ENCODE measurements around the gene ZNF697.

The ZNF697 gene

GRCh38 chr1:119660253-119661083 lies 12.4 kb upstream of the ZNF697 start:
- H3K36me3 ChIP-seq (ENCODE audit: control insufficient read depth, insufficient read depth, low read length, severe bottlenecking) = no peaks in the 10 kb centered on the region
- H3K27me3 ChIP-seq (replicated peaks; ENCODE audit: control insufficient read depth, insufficient read depth, low read length) = no peaks in the 10 kb centered on the region
- H3K9ac ChIP-seq (ENCODE audit: low read length) = no peak overlapping the region
- no peak overlapping the region for H3K4me3 ChIP-seq (ENCODE audit: low read length)
- no peaks in the 10 kb centered on the region for H3K9me3 ChIP-seq (ENCODE audit: control insufficient read depth, low read length)
- no peak for DNase-seq (ENCODE audit: low read depth)
- H3K4me1 ChIP-seq (ENCODE audit: control insufficient read depth, insufficient read depth, low read length) = peaks cover 3% of the 10 kb centered on the region

GRCh38 chr1:119659628-119660027 lies 11.6 kb upstream of the ZNF697 start:
- no peak overlapping the region for H3K9ac ChIP-seq (ENCODE audit: low read length)
- no peaks in the 10 kb centered on the region for H3K9me3 ChIP-seq (ENCODE audit: control insufficient read depth, low read length)
- peaks cover 11% of the 10 kb centered on the region for H3K4me1 ChIP-seq (ENCODE audit: control insufficient read depth, insufficient read depth, low read length)
- H3K4me3 ChIP-seq (ENCODE audit: low read length) = no peak overlapping the region
- peak; percentile 31 for DNase-seq (ENCODE audit: low read depth)
- no peaks in the 10 kb centered on the region for H3K36me3 ChIP-seq (ENCODE audit: control insufficient read depth, insufficient read depth, low read length, severe bottlenecking)
- no peaks in the 10 kb centered on the region for H3K27me3 ChIP-seq (replicated peaks; ENCODE audit: control insufficient read depth, insufficient read depth, low read length)

GRCh38 chr1:119656410-119656955 lies 8.4 kb upstream of the ZNF697 start:
- Histone ChIP-seq H3K4me3 (ENCODE audit: low read length) (no peak overlapping the region), H3K4me1 (ENCODE audit: control insufficient read depth, insufficient read depth, low read length) (peaks cover 35% of the 10 kb centered on the region), H3K27me3 (replicated peaks; ENCODE audit: control insufficient read depth, insufficient read depth, low read length) (no peaks in the 10 kb centered on the region), H3K36me3 (ENCODE audit: control insufficient read depth, insufficient read depth, low read length, severe bottlenecking) (no peaks in the 10 kb centered on the region), H3K9me3 (ENCODE audit: control insufficient read depth, low read length) (no peaks in the 10 kb centered on the region), H3K9ac (ENCODE audit: low read length) (no peak overlapping the region)
- no peak for DNase-seq (ENCODE audit: low read depth)

GRCh38 chr1:119655154-119655553 lies 7.1 kb upstream of the ZNF697 start:
- Histone ChIP-seq H3K4me1 (ENCODE audit: control insufficient read depth, insufficient read depth, low read length) (peaks cover 35% of the 10 kb centered on the region), H3K36me3 (ENCODE audit: control insufficient read depth, insufficient read depth, low read length, severe bottlenecking) (no peaks in the 10 kb centered on the region), H3K9me3 (ENCODE audit: control insufficient read depth, low read length) (no peaks in the 10 kb centered on the region), H3K27me3 (replicated peaks; ENCODE audit: control insufficient read depth, insufficient read depth, low read length) (no peaks in the 10 kb centered on the region), H3K4me3 (ENCODE audit: low read length) (no peak overlapping the region), H3K9ac (ENCODE audit: low read length) (peak overlapping the region; percentile 22)
- peak; percentile 15 for DNase-seq (ENCODE audit: low read depth)

- Histone ChIP-seq H3K4me1 (ENCODE audit: control insufficient read depth, insufficient read depth, low read length) (peaks cover 38% of the 10 kb centered on the region), H3K36me3 (ENCODE audit: control insufficient read depth, insufficient read depth, low read length, severe bottlenecking) (no peaks in the 10 kb centered on the region), H3K27me3 (replicated peaks; ENCODE audit: control insufficient read depth, insufficient read depth, low read length) (no peaks in the 10 kb centered on the region), H3K9me3 (ENCODE audit: control insufficient read depth, low read length) (no peaks in the 10 kb centered on the region), H3K9ac (ENCODE audit: low read length) (peak overlapping the region; percentile 28), H3K4me3 (ENCODE audit: low read length) (peak overlapping the region; percentile 20)
- DNase-seq (ENCODE audit: low read depth) = peak; percentile 68
These were observed 5.7 kb upstream of the ZNF697 start for GRCh38 chr1:119653839-119654170.

- no peak for DNase-seq (ENCODE audit: low read depth)
- H3K9ac ChIP-seq (ENCODE audit: low read length) = peak overlapping the region; percentile 28
- no peaks in the 10 kb centered on the region for H3K9me3 ChIP-seq (ENCODE audit: control insufficient read depth, low read length)
- H3K4me3 ChIP-seq (ENCODE audit: low read length) = peak overlapping the region; percentile 20
- H3K36me3 ChIP-seq (ENCODE audit: control insufficient read depth, insufficient read depth, low read length, severe bottlenecking) = no peaks in the 10 kb centered on the region
- no peaks in the 10 kb centered on the region for H3K27me3 ChIP-seq (replicated peaks; ENCODE audit: control insufficient read depth, insufficient read depth, low read length)
- H3K4me1 ChIP-seq (ENCODE audit: control insufficient read depth, insufficient read depth, low read length) = peaks cover 41% of the 10 kb centered on the region
These were observed 5.2 kb upstream of the ZNF697 start for GRCh38 chr1:119653135-119653838.

- DNase-seq (ENCODE audit: low read depth) = no peak
- Histone ChIP-seq H3K4me1 (ENCODE audit: control insufficient read depth, insufficient read depth, low read length) (peaks cover 41% of the 10 kb centered on the region), H3K9ac (ENCODE audit: low read length) (no peak overlapping the region), H3K27me3 (replicated peaks; ENCODE audit: control insufficient read depth, insufficient read depth, low read length) (no peaks in the 10 kb centered on the region), H3K36me3 (ENCODE audit: control insufficient read depth, insufficient read depth, low read length, severe bottlenecking) (no peaks in the 10 kb centered on the region), H3K9me3 (ENCODE audit: control insufficient read depth, low read length) (no peaks in the 10 kb centered on the region), H3K4me3 (ENCODE audit: low read length) (no peak overlapping the region)
These were observed 4.5 kb upstream of the ZNF697 start for GRCh38 chr1:119652587-119652986.

GRCh38 chr1:119651641-119652040 lies 3.6 kb upstream of the ZNF697 start:
- Histone ChIP-seq H3K4me1 (ENCODE audit: control insufficient read depth, insufficient read depth, low read length) (peaks cover 43% of the 10 kb centered on the region), H3K36me3 (ENCODE audit: control insufficient read depth, insufficient read depth, low read length, severe bottlenecking) (no peaks in the 10 kb centered on the region), H3K4me3 (ENCODE audit: low read length) (no peak overlapping the region), H3K9ac (ENCODE audit: low read length) (no peak overlapping the region), H3K9me3 (ENCODE audit: control insufficient read depth, low read length) (no peaks in the 10 kb centered on the region), H3K27me3 (replicated peaks; ENCODE audit: control insufficient read depth, insufficient read depth, low read length) (no peaks in the 10 kb centered on the region)
- DNase-seq (ENCODE audit: low read depth) = no peak

GRCh38 chr1:119651133-119651532 lies 3.1 kb upstream of the ZNF697 start:
- H3K36me3 ChIP-seq (ENCODE audit: control insufficient read depth, insufficient read depth, low read length, severe bottlenecking) = no peaks in the 10 kb centered on the region
- no peak overlapping the region for H3K4me3 ChIP-seq (ENCODE audit: low read length)
- H3K9ac ChIP-seq (ENCODE audit: low read length) = no peak overlapping the region
- no peak for DNase-seq (ENCODE audit: low read depth)
- H3K9me3 ChIP-seq (ENCODE audit: control insufficient read depth, low read length) = no peaks in the 10 kb centered on the region
- H3K27me3 ChIP-seq (replicated peaks; ENCODE audit: control insufficient read depth, insufficient read depth, low read length) = no peaks in the 10 kb centered on the region
- peaks cover 48% of the 10 kb centered on the region for H3K4me1 ChIP-seq (ENCODE audit: control insufficient read depth, insufficient read depth, low read length)

GRCh38 chr1:119648620-119649004 lies 546 bp upstream of the ZNF697 start:
- no peaks in the 10 kb centered on the region for H3K36me3 ChIP-seq (ENCODE audit: control insufficient read depth, insufficient read depth, low read length, severe bottlenecking)
- no peaks in the 10 kb centered on the region for H3K27me3 ChIP-seq (replicated peaks; ENCODE audit: control insufficient read depth, insufficient read depth, low read length)
- DNase-seq (ENCODE audit: low read depth) = no peak

GRCh38 chr1:119647228-119647733 lies 785 bp downstream of the ZNF697 start:
- Histone ChIP-seq H3K9me3 (ENCODE audit: control insufficient read depth, low read length) (no peaks in the 10 kb centered on the region), H3K36me3 (ENCODE audit: control insufficient read depth, insufficient read depth, low read length, severe bottlenecking) (no peaks in the 10 kb centered on the region), H3K4me3 (ENCODE audit: low read length) (peak overlapping the region; percentile 99), H3K27me3 (replicated peaks; ENCODE audit: control insufficient read depth, insufficient read depth, low read length) (no peaks in the 10 kb centered on the region), H3K4me1 (ENCODE audit: control insufficient read depth, insufficient read depth, low read length) (peaks cover 28% of the 10 kb centered on the region), H3K9ac (ENCODE audit: low read length) (peak overlapping the region; percentile 97)
- DNase-seq (ENCODE audit: low read depth) = peak; percentile 53

More at GRCh38 chr1:119648620-119649004, 546 bp upstream of the ZNF697 start:
- H3K9me3 ChIP-seq (ENCODE audit: control insufficient read depth, low read length) = no peaks in the 10 kb centered on the region
- H3K4me1 ChIP-seq (ENCODE audit: control insufficient read depth, insufficient read depth, low read length) = peaks cover 41% of the 10 kb centered on the region
- peak overlapping the region; percentile 99 for H3K4me3 ChIP-seq (ENCODE audit: low read length)
- H3K9ac ChIP-seq (ENCODE audit: low read length) = peak overlapping the region; percentile 97

Measured in adipocyte (in vitro differentiated cells).